GM08714 (cell line): ENCODE data around the gene BTG4.

Experiments
- H3K4me3 ChIP-seq: fragments of 200-500 bp; sonication (Bioruptor generic); 2 replicates; pipeline ENCODE4 v1.5.1; 2014; ENCODE audit warnings: mild to moderate bottlenecking, low read length, inconsistent platforms
- ZNF274 ChIP-seq: IDR thresholded peaks from 2 replicates; pipeline ENCODE4 v1.6.1; 2012; ENCODE audit warnings: mild to moderate bottlenecking, low read depth, low read length

BTG4 gene

DNA sequence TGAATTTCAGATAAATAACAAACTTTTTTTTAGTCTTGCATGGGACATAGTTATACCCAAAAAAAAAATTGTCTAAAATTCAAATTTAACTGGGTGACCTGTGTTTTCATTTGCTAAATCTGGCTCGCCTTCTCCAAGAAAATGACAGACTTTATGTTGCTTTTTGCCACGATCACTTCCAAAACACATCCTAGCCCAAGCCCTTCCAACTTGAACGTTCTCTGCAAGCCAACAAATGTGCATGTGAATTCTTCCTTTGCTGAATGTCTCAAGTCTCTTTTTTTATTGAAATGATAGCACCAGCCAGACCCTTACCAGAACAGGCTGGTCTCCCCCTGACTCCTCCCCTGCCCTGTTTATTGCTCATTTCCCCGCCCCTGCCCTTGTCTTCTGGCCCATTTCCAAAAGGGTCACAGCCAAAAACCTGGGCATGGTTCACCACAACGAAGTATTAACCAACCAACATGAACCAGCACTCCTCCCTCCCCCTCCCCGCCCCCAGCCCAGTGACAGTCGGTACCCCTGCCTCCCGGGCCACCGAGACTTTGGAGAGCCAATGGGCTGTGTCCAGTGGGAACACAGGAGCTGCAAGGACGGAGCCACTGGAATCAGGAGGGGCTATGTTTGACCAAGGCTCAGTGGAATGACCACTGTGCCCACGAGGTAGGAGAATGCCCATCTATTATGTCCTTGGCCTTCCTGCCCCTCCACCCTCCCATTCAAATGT lies 63.2 kb downstream of the BTG4 start:
- no peak overlapping the region for H3K4me3 ChIP-seq
- TF ChIP-seq ZNF274 = no peak

- H3K4me3 ChIP-seq = no peak overlapping the region
- TF ChIP-seq ZNF274 = no peak
Measured at GRCh38 chr11:111448414-111448813, 63.8 kb downstream of the BTG4 start.

GRCh38 chr11:111447931-111448330 lies 64.3 kb downstream of the BTG4 start:
- no peak overlapping the region for H3K4me3 ChIP-seq
- TF ChIP-seq ZNF274 = no peak

DNA sequence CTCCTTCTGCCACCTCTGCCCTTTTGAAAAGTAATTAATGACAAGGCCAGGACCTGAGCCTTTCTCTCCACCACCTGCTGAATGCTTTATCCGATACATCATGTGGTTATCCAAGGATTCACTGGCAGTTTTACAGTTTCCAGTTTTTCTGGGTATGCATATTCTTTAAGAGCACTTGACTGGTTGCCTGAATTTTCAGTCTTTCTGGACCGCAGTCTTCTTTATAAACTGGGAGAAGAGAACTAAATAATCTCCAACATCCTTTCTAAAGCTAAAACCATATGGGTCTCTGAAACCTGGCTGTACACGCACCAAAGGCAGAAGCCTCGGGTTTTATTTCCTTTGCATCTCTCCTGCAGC lies 65.1 kb downstream of the BTG4 start:
- H3K4me3 ChIP-seq = no peak overlapping the region
- TF ChIP-seq ZNF274 = no peak

DNA sequence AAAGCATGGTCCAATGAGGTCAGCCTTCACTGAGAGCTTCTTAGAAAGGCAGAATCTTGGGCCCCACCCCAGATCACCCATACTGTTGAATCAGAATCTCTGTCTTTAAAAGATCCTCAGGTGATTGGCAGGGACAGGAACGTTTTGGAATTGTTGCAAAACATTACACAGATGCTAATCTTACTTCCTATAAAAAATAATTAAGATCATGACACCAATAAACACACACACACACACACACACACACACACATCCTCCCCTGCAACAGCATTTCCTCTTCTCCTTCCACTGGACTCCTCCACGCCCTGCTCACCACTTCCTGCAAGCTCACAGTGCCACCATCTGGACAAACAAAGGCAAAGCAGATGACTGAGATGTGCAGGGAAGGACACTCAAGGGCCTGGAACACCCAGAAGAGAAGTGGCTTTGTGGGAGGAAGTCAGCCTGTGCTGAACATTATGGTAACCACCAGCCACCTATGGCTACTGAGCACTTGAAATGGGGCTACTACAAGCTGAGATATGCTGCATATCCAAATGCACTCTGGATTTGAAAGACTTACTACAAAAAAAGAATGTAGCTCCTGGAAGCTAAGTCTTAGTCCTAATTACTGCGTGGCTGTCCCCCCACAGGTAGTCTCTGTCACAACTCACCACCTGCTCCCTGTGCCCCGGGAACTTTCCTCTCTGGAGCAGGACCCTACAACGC lies 65.6 kb downstream of the BTG4 start:
- no peak overlapping the region for H3K4me3 ChIP-seq
- no peak for TF ChIP-seq ZNF274

DNA sequence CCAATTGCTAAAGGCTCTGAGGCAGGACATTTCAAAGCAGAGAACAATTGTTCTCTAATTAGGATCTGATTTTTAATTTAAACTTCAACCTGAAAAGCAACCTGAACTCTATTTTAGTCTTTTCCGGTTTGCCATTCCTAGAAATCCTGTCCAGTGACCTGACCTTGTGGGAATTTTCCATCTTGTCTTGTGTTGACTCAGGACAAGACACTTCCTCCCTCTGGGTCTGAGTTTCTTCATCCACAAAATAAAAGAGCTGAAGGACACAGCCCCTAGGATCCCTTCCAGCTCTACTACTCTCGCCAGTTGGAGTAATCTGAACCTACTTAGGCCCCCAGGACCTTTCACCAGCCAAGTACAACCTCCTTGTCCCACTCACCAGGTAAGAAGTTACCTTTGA lies 66.6 kb downstream of the BTG4 start:
- no peak overlapping the region for H3K4me3 ChIP-seq
- no peak for TF ChIP-seq ZNF274
